ENCODE measurements around the gene MACF1.

Gene MACF1

GRCh38 chr1:39435597-39435996 is 231.1 kb downstream of the MACF1 start:
- no peaks in the 10 kb centered on the region for H3K27me3 ChIP-seq (ENCODE audit: insufficient read depth, low read length)
- no peaks in the 10 kb centered on the region for H3K79me1 ChIP-seq (ENCODE audit: low read length)
- no peak overlapping the region for H3K9ac ChIP-seq (ENCODE audit: low read length)
- peaks cover 22 to 31% of the 10 kb centered on the region in 2 experiments for H3K36me3 ChIP-seq (ENCODE audit: control insufficient read depth in 1 of 2, insufficient read depth in 2 of 2, low read length in 2 of 2)
- no peak overlapping the region for H2BK5ac ChIP-seq (ENCODE audit: low read depth, low read length, poor library complexity)
- H4K91ac ChIP-seq (ENCODE audit: low read depth, low read length): no peak overlapping the region
- no peak overlapping the region for H3K18ac ChIP-seq (ENCODE audit: low read length)
- H2AFZ ChIP-seq (ENCODE audit: insufficient read depth, low read length, poor library complexity): no peak overlapping the region
- no peak overlapping the region for H3K27ac ChIP-seq (ENCODE audit: low read depth, low read length)
- no peak overlapping the region for H2BK12ac ChIP-seq (ENCODE audit: low read length)
- WGBS (ENCODE audit: extremely low coverage, insufficient coverage, insufficient read length): no CpG with 5 or more reads among the region's 5 CpGs
- no peaks in the 10 kb centered on the region for H3K79me2 ChIP-seq (ENCODE audit: control insufficient read depth, insufficient read depth, low read length, poor library complexity)
- no peak overlapping the region for H4K12ac ChIP-seq (ENCODE audit: low read depth, low read length)
- DNase-seq: no peak
- no peak overlapping the region for H3K14ac ChIP-seq (ENCODE audit: low read length)
- H3K4ac ChIP-seq (ENCODE audit: low read depth, low read length): no peak overlapping the region
- H3K4me2 ChIP-seq (ENCODE audit: low read length): no peak overlapping the region
- no peak overlapping the region for H4K8ac ChIP-seq (ENCODE audit: low read depth, low read length)
- H2BK120ac ChIP-seq (ENCODE audit: insufficient read depth, low read length, poor library complexity): no peak overlapping the region
- no peak overlapping the region for H3K4me3 ChIP-seq (ENCODE audit: low read depth, low read length)
- H3K23ac ChIP-seq (ENCODE audit: low read length): no peak overlapping the region
- no peaks in the 10 kb centered on the region for H3K4me1 ChIP-seq (ENCODE audit: control insufficient read depth in 1 of 2, insufficient read depth in 2 of 2, low read length in 2 of 2)
- no peaks in the 10 kb centered on the region for H3K9me3 ChIP-seq (ENCODE audit: insufficient read depth, low read depth, low read length)
- no peak overlapping the region for H2AK5ac ChIP-seq (ENCODE audit: low read length)

GRCh38 chr1:39436842-39437241 is 232.3 kb downstream of the MACF1 start:
- H2BK120ac ChIP-seq (ENCODE audit: insufficient read depth, low read length, poor library complexity): no peak overlapping the region
- H3K27me3 ChIP-seq (ENCODE audit: insufficient read depth, low read length): no peaks in the 10 kb centered on the region
- H3K27ac ChIP-seq (ENCODE audit: low read depth, low read length): no peak overlapping the region
- H2BK12ac ChIP-seq (ENCODE audit: low read length): no peak overlapping the region
- H3K14ac ChIP-seq (ENCODE audit: low read length): no peak overlapping the region
- no peak overlapping the region for H3K4ac ChIP-seq (ENCODE audit: low read depth, low read length)
- no CpG with 5 or more reads among the region's 3 CpGs for WGBS (ENCODE audit: extremely low coverage, insufficient coverage, insufficient read length)
- no peaks in the 10 kb centered on the region for H3K4me1 ChIP-seq (ENCODE audit: control insufficient read depth in 1 of 2, insufficient read depth in 2 of 2, low read length in 2 of 2)
- peaks cover 19 to 32% of the 10 kb centered on the region in 2 experiments for H3K36me3 ChIP-seq (ENCODE audit: control insufficient read depth in 1 of 2, insufficient read depth in 2 of 2, low read length in 2 of 2)
- H2BK5ac ChIP-seq (ENCODE audit: low read depth, low read length, poor library complexity): no peak overlapping the region
- no peaks in the 10 kb centered on the region for H3K79me1 ChIP-seq (ENCODE audit: low read length)
- no peak overlapping the region for H4K8ac ChIP-seq (ENCODE audit: low read depth, low read length)
- no peaks in the 10 kb centered on the region for H3K79me2 ChIP-seq (ENCODE audit: control insufficient read depth, insufficient read depth, low read length, poor library complexity)
- H3K23ac ChIP-seq (ENCODE audit: low read length): no peak overlapping the region
- H3K18ac ChIP-seq (ENCODE audit: low read length): no peak overlapping the region
- H3K9me3 ChIP-seq (ENCODE audit: insufficient read depth, low read depth, low read length): no peaks in the 10 kb centered on the region
- H4K91ac ChIP-seq (ENCODE audit: low read depth, low read length): no peak overlapping the region
- no peak for DNase-seq
- no peak overlapping the region for H2AFZ ChIP-seq (ENCODE audit: insufficient read depth, low read length, poor library complexity)
- no peak overlapping the region for H2AK5ac ChIP-seq (ENCODE audit: low read length)
- H3K4me3 ChIP-seq (ENCODE audit: low read depth, low read length): no peak overlapping the region
- no peak overlapping the region for H4K12ac ChIP-seq (ENCODE audit: low read depth, low read length)
- H3K9ac ChIP-seq (ENCODE audit: low read length): no peak overlapping the region
- no peak overlapping the region for H3K4me2 ChIP-seq (ENCODE audit: low read length)

- Histone ChIP-seq H2BK5ac (ENCODE audit: low read depth, low read length, poor library complexity) (no peak overlapping the region), H2AFZ (ENCODE audit: insufficient read depth, low read length, poor library complexity) (no peak overlapping the region), H3K4me3 (ENCODE audit: low read depth, low read length) (no peak overlapping the region), H2BK120ac (ENCODE audit: insufficient read depth, low read length, poor library complexity) (no peak overlapping the region), H3K4me2 (ENCODE audit: low read length) (no peak overlapping the region), H3K14ac (ENCODE audit: low read length) (no peak overlapping the region), H2BK12ac (ENCODE audit: low read length) (no peak overlapping the region), H3K4ac (ENCODE audit: low read depth, low read length) (no peak overlapping the region), H3K4me1 (ENCODE audit: control insufficient read depth in 1 of 2, insufficient read depth in 2 of 2, low read length in 2 of 2) (no peaks in the 10 kb centered on the region), H2AK5ac (ENCODE audit: low read length) (no peak overlapping the region), H3K27ac (ENCODE audit: low read depth, low read length) (no peak overlapping the region), H3K79me1 (ENCODE audit: low read length) (no peaks in the 10 kb centered on the region), H4K12ac (ENCODE audit: low read depth, low read length) (no peak overlapping the region), H3K18ac (ENCODE audit: low read length) (no peak overlapping the region), H3K9me3 (ENCODE audit: insufficient read depth, low read depth, low read length) (no peaks in the 10 kb centered on the region), H3K9ac (ENCODE audit: low read length) (no peak overlapping the region), H4K91ac (ENCODE audit: low read depth, low read length) (no peak overlapping the region), H4K8ac (ENCODE audit: low read depth, low read length) (no peak overlapping the region), H3K36me3 (ENCODE audit: control insufficient read depth in 1 of 2, insufficient read depth in 2 of 2, low read length in 2 of 2) (peaks cover 21 to 37% of the 10 kb centered on the region in 2 experiments), H3K79me2 (ENCODE audit: control insufficient read depth, insufficient read depth, low read length, poor library complexity) (no peaks in the 10 kb centered on the region), H3K27me3 (ENCODE audit: insufficient read depth, low read length) (no peaks in the 10 kb centered on the region), H3K23ac (ENCODE audit: low read length) (no peak overlapping the region)
- no CpG with 5 or more reads among the region's 2 CpGs for WGBS (ENCODE audit: extremely low coverage, insufficient coverage, insufficient read length)
- DNase-seq: no peak
Observed at GRCh38 chr1:39438042-39438441, 233.5 kb downstream of the MACF1 start.

- no peaks in the 10 kb centered on the region for H3K9me3 ChIP-seq (ENCODE audit: insufficient read depth, low read depth, low read length)
- no peaks in the 10 kb centered on the region for H3K79me2 ChIP-seq (ENCODE audit: control insufficient read depth, insufficient read depth, low read length, poor library complexity)
- peaks cover 20 to 47% of the 10 kb centered on the region in 2 experiments for H3K36me3 ChIP-seq (ENCODE audit: control insufficient read depth in 1 of 2, insufficient read depth in 2 of 2, low read length in 2 of 2)
- H2BK12ac ChIP-seq (ENCODE audit: low read length): no peak overlapping the region
- no peaks in the 10 kb centered on the region for H3K79me1 ChIP-seq (ENCODE audit: low read length)
- no peak overlapping the region for H4K12ac ChIP-seq (ENCODE audit: low read depth, low read length)
- H3K4me3 ChIP-seq (ENCODE audit: low read depth, low read length): no peak overlapping the region
- no peak overlapping the region for H3K9ac ChIP-seq (ENCODE audit: low read length)
- no peak overlapping the region for H2AFZ ChIP-seq (ENCODE audit: insufficient read depth, low read length, poor library complexity)
- DNase-seq: no peak
- WGBS (ENCODE audit: extremely low coverage, insufficient coverage, insufficient read length): no CpG with 5 or more reads among the region's 2 CpGs
- no peak overlapping the region for H3K18ac ChIP-seq (ENCODE audit: low read length)
- H3K4me2 ChIP-seq (ENCODE audit: low read length): no peak overlapping the region
- no peak overlapping the region for H4K91ac ChIP-seq (ENCODE audit: low read depth, low read length)
- no peak overlapping the region for H4K8ac ChIP-seq (ENCODE audit: low read depth, low read length)
- H3K27me3 ChIP-seq (ENCODE audit: insufficient read depth, low read length): no peaks in the 10 kb centered on the region
- H3K4me1 ChIP-seq (ENCODE audit: control insufficient read depth in 1 of 2, insufficient read depth in 2 of 2, low read length in 2 of 2): no peaks in the 10 kb centered on the region
- no peak overlapping the region for H3K27ac ChIP-seq (ENCODE audit: low read depth, low read length)
- H3K23ac ChIP-seq (ENCODE audit: low read length): no peak overlapping the region
- no peak overlapping the region for H2BK120ac ChIP-seq (ENCODE audit: insufficient read depth, low read length, poor library complexity)
- no peak overlapping the region for H2AK5ac ChIP-seq (ENCODE audit: low read length)
- no peak overlapping the region for H2BK5ac ChIP-seq (ENCODE audit: low read depth, low read length, poor library complexity)
- H3K14ac ChIP-seq (ENCODE audit: low read length): no peak overlapping the region
- H3K4ac ChIP-seq (ENCODE audit: low read depth, low read length): no peak overlapping the region
Observed at GRCh38 chr1:39440856-39441255, 236.4 kb downstream of the MACF1 start.
